HG03432 (cell line): ENCODE measurements around the gene DLG5.

ENCODE experiments used
- ATAC-seq: cut with Tn5 transposase; IDR thresholded peaks from one replicate; pipeline ENCODE4 v1.9.1; 2021; ENCODE audit warnings: mild to moderate bottlenecking, moderate library complexity; ENCODE audit not compliant: unreplicated experiment

DLG5 gene

GRCh38 chr10:77892021-77892739 lies 34.4 kb downstream of the DLG5 start:
- no peak for ATAC-seq

GRCh38 chr10:77890097-77890496 lies 36.5 kb downstream of the DLG5 start:
- ATAC-seq: no peak

- ATAC-seq: no peak
Measured at GRCh38 chr10:77889277-77889903, 37.2 kb downstream of the DLG5 start.

GRCh38 chr10:77888356-77888703 lies 38.2 kb downstream of the DLG5 start:
- ATAC-seq: no peak

GRCh38 chr10:77887631-77888355 lies 38.8 kb downstream of the DLG5 start:
- no peak for ATAC-seq

- no peak for ATAC-seq
Measured at GRCh38 chr10:77886795-77887355, 39.7 kb downstream of the DLG5 start.

- no peak for ATAC-seq
Measured at GRCh38 chr10:77884181-77884580, 42.4 kb downstream of the DLG5 start.

- no peak for ATAC-seq
Measured at GRCh38 chr10:77881636-77882035, 44.9 kb downstream of the DLG5 start.

- ATAC-seq: no peak
Measured at GRCh38 chr10:77881222-77881621, 45.3 kb downstream of the DLG5 start.

GRCh38 chr10:77879710-77880109 lies 46.8 kb downstream of the DLG5 start:
- ATAC-seq: no peak

- no peak for ATAC-seq
Measured at GRCh38 chr10:77879065-77879464, 47.5 kb downstream of the DLG5 start.

- ATAC-seq: peak; percentile 59
Measured at GRCh38 chr10:77877441-77878344, 48.9 kb downstream of the DLG5 start.

GRCh38 chr10:77875730-77876129 lies 50.8 kb downstream of the DLG5 start:
- ATAC-seq: no peak

- no peak for ATAC-seq
Measured at GRCh38 chr10:77874872-77875271, 51.7 kb downstream of the DLG5 start.

- ATAC-seq: peak; percentile 87
Measured at GRCh38 chr10:77873536-77874380, 52.8 kb downstream of the DLG5 start.

GRCh38 chr10:77872947-77873535 lies 53.5 kb downstream of the DLG5 start:
- ATAC-seq: no peak

GRCh38 chr10:77872151-77872946 lies 54.2 kb downstream of the DLG5 start:
- no peak for ATAC-seq

GRCh38 chr10:77869626-77870420 lies 56.7 kb downstream of the DLG5 start:
- no peak for ATAC-seq
